CD4-positive, alpha-beta T cell treated with Interleukin-2 at 100 ng/mL for 4 hours (primary cell): ENCODE results near the gene MRTFA.
"Not testable (repeated sequence)": the region's sequence is repeated elsewhere in the genome, so short reads cannot be mapped to it uniquely, and the experiment has no call there.

ENCODE experiments used
- DNase-seq: peaks from one replicate; pipeline ENCODE4 v3.0.0-alpha.2; 2020; ENCODE audit warnings: low spot score

Gene MRTFA

DNA sequence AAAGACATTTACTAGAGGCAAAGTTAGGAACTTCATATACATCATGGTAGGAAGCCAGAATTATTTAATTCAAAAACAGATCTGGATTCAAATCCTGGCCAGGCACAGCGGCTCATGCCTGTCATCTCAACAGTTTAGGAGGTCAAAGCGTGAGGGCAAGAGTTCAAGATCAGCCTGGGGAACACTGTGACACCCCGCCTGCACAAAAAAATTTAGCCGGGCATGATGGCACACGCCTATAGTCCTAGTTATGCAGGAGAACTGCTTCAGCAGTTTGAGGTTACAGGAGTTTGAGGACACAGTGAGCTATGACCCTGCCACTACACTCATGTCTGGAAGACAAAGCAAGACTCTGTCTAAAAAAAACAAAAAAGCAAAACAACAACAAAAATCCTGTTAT, 8.9 kb downstream of the MRTFA start:
- DNase-seq: no peak

- no peak for DNase-seq
These were observed 9.7 kb downstream of the MRTFA start for GRCh38 chr22:40626851-40627250.

- not testable (repeated sequence) for DNase-seq
These were observed 10.7 kb downstream of the MRTFA start for GRCh38 chr22:40625794-40626193.

GRCh38 chr22:40625281-40625680, 11.2 kb downstream of the MRTFA start:
- not testable (repeated sequence) for DNase-seq

DNA sequence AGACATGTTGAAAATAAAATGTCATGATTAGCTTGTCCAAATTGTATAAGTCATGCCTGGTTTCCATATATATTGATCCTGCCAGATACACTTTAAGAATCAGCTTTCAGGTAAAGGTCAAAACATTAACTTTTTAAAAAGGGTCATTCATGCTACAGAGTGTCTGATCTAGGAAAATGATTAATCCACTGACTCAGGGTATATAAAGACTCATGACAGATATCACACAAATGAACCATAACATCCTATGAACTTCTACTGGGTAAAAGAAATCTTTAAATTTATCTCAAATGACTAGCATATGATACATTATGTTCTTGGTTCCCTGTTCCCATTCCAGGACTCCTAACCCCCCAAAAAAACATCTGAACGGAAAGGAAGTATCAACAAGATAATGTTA, 11.7 kb downstream of the MRTFA start:
- DNase-seq: no peak

- no peak for DNase-seq
These were observed 15.0 kb downstream of the MRTFA start for GRCh38 chr22:40621309-40622151.

GRCh38 chr22:40620464-40621046, 16.0 kb downstream of the MRTFA start:
- DNase-seq: no peak

DNA sequence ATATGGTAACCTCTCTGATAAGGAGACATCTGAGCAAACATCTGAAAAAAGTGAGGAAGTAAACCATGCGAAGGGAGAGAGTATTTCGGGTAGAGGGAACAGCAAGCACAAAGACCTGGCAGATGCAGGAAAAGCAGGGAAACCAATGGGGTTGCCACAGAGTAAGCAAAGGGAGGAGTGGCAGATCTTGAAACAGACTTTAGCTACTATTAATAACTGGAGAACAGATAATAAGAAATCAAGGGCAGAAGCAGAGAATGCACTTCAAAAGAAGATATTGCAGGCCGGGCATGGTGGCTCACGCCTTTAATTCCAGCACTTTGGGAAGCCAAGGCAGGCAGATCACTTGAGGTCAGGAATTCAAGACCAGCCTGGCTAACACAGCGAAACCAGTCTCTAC, 18.1 kb downstream of the MRTFA start:
- DNase-seq: no peak

DNA sequence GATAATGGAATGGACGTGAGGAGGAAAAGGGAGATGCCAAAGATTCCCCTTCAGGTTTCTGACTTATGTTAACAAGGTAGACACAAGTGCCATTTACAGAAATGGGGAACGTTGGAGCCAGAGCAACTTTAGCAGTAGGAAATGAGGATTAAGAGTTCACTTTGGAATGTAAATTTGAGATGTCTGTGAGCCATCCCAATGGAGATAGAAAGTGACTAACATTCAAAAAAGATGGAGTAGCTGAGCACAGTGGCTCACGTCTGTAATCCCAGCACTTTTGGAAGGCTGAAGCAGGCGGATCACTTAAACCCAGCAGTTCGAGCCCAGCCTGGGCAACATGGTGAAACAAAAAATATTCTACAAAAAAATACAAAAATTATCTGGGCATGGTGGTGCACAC, 19.9 kb downstream of the MRTFA start:
- DNase-seq: no peak

- no peak for DNase-seq
These were observed 23.5 kb downstream of the MRTFA start for GRCh38 chr22:40613067-40613466.

GRCh38 chr22:40612291-40612751, 24.2 kb downstream of the MRTFA start:
- DNase-seq: no peak

DNA sequence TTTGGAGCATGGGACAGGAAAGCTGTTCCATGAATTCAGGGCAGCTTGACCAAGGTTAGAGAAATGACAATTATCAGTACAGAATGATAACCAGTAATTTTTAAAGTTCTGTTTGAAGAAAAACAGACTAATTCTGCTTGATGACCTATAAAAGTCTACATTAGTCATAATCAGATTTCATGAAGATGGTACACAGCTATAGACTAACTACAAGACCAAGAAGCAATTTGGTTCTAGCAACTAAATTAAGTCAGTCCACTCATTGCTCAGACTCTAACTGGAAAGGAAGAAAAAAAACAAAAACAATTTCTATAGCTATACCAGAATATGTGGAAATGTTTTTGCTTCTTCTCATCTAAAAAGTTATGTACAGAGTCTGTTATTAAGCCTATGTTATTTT, 24.9 kb downstream of the MRTFA start:
- DNase-seq: no peak

GRCh38 chr22:40610329-40610850, 26.1 kb downstream of the MRTFA start:
- no peak for DNase-seq

- DNase-seq: no peak
These were observed 27.3 kb downstream of the MRTFA start for GRCh38 chr22:40609216-40609615.

DNA sequence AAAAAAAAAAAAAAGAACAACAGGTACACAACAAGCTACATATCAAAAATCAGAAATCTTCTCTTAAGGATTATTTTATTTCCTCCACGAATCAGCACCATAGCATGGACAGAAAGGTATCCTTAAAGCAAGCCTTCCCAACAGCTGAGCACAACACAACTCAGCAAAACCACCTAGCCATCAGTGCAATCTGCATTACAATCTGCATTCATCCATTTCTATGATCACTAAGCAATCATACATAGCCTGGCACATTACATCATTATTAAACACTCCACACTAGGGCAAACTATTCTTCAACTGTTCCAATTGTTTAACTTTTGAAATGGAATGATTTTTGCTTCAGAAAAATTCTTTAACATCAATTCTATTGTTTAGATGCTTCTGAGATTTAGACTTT, 29.0 kb downstream of the MRTFA start:
- no peak for DNase-seq

DNA sequence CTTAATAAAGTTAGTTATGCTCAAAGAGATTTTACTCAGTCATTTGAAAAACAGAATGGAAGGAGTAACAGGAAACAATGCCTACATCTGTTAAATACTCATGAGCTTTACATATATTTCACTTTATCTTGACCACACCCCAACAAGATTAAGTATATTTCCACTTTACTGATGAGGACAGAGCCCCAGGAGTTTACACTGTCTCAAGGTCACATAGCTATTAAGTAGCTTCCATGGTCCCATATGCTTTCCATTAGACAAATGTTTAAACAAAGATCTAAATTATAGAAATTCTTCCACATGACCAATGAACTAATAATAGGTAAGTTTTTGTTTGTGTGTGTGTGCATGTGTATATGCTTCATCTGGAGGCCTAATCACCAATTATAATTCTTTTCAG, 30.2 kb downstream of the MRTFA start:
- no peak for DNase-seq

- DNase-seq: no peak
These were observed 30.8 kb downstream of the MRTFA start for GRCh38 chr22:40605761-40606160.

- no peak for DNase-seq
These were observed 33.4 kb downstream of the MRTFA start for GRCh38 chr22:40603088-40603605.

- no peak for DNase-seq
These were observed 34.3 kb downstream of the MRTFA start for GRCh38 chr22:40602231-40602630.

GRCh38 chr22:40599731-40600130, 36.8 kb downstream of the MRTFA start:
- DNase-seq: no peak

DNA sequence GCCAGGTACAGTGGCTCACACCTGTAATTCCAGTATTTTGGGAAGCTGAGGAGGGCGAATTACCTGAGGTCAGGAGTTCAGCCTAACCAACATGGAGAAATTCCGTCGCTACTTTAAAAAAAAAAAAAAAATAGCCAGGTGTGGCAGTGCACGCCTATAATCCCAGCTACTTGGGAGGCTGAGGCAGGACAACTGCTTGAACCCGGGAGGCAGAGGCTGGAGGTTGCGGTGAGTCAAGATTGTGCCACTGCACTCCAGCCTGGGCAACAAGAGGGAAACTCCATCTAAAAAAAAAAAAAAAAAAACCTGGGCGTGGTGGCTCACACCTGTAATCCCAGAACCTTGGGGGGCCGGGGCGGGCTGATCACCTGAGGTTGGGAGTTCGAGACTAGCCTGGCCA, 37.8 kb downstream of the MRTFA start:
- not testable (repeated sequence) for DNase-seq

DNA sequence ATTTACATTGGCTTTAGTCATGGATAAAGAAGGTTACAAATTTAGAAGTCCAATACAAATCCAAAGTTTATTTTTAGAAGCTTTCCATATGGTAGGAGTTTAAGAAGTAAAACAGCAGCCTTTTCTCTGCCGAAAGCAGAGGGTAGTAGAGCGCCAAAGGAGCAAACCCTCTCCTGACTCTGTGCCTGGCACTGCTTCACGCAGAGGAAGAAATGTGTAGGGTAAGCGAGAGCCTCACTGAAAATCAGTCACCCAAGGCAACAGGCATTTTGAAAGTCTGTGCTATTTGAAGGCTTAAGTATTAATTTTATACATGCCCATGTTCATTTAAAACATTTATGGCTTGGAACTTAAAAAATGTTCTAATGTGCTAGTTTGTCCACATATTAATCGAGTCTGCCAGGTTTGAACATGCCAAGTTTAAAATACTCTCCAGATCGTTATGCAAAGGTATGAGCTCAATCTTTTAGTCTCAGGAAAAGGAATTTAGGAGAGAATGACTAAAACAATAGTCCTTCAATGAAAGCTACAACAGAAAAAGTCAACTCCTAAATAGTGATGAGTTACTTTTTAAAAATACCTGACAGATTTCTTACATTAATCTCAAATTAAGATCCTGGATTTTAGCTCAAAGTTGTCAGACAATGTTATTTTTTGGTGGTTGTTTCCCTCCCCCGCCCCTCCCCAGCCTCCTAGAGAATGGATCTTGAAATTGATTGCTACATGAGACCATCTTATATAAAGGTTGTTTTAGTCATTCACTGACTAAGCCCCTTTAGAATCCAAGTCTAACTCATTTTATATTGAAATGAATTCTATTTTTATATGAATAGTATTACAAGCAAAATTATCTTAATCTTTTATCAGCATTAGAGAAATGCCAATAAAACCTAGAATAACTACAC, 38.7 kb downstream of the MRTFA start:
- no peak for DNase-seq
